ENCODE results near the gene ZFP36L2.
A peak's percentile ranks its signal among the peaks of the same experiment; 100 is the strongest.

Gene ZFP36L2

DNA sequence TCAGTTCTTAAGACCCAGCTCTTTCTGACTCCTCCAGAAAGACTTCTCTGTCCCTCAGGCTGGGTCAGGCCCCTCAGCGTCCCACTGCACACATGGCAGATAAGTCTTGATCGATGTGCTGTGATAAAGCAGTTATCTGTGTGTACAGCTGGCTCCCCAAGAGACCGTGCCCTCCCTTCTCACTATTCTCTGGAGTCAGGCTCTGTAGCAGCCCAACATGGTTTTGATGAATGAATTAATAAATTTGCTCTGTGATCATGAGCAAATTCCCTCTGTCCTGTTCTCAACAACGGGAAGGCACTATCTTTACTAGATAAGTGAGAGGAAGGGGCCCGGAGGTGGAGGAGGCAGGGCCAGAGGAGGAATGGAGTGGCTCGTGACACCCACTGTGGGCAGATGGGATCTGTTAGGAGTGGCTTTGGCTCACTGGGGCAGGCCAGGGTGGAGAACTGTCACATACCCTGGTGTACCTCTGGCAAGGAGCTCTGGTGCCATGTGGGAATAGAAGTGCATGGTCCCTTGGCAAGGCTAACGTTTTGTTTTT is 48.3 kb downstream of the ZFP36L2 start:
- Histone ChIP-seq H3K9me3 (ENCODE audit: control insufficient read depth, low read length) (no peaks in the 10 kb centered on the region), H3K4me3 (ENCODE audit: insufficient read depth, low read depth, low read length, poor library complexity, severe bottlenecking) (no peak overlapping the region), H3K27me3 (replicated peaks; ENCODE audit: control insufficient read depth, insufficient read depth, low read length, poor library complexity, severe bottlenecking) (no peaks in the 10 kb centered on the region), H3K27ac (ENCODE audit: insufficient read depth, low read length, poor library complexity, severe bottlenecking) (peak overlapping the region; percentile 68), H3K4me1 (ENCODE audit: control insufficient read depth, insufficient read depth, low read length, poor library complexity, severe bottlenecking) (peaks cover 63% of the 10 kb centered on the region), H3K36me3 (ENCODE audit: control insufficient read depth, insufficient read depth, low read length) (no peaks in the 10 kb centered on the region)
- DNase-seq = no peak

DNA sequence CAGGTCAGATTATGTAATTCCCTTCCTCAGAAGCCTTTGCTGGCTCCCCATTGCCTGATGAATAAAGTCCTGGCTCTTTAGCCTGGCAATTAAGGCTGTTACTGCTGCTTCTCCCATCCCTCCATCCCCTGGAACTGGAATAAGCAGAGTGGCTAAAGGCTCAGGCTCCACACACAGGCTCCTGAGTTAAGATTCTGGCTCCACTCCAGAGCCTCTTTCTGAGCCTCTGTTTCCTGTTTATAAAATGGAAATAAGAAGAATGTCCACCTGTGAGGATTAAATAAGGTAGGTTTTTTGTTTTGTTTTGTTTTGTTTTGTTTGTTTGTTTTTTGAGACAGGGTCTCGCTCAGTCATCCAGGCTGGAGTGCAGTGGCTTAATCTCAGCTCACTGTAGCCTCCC is 50.0 kb downstream of the ZFP36L2 start:
- Histone ChIP-seq H3K27me3 (replicated peaks; ENCODE audit: control insufficient read depth, insufficient read depth, low read length, poor library complexity, severe bottlenecking) (no peaks in the 10 kb centered on the region), H3K27ac (ENCODE audit: insufficient read depth, low read length, poor library complexity, severe bottlenecking) (peak overlapping the region; percentile 98), H3K4me3 (ENCODE audit: insufficient read depth, low read depth, low read length, poor library complexity, severe bottlenecking) (no peak overlapping the region), H3K9me3 (ENCODE audit: control insufficient read depth, low read length) (no peaks in the 10 kb centered on the region), H3K4me1 (ENCODE audit: control insufficient read depth, insufficient read depth, low read length, poor library complexity, severe bottlenecking) (peaks cover 74% of the 10 kb centered on the region), H3K36me3 (ENCODE audit: control insufficient read depth, insufficient read depth, low read length) (no peaks in the 10 kb centered on the region)
- no peak for DNase-seq

DNA sequence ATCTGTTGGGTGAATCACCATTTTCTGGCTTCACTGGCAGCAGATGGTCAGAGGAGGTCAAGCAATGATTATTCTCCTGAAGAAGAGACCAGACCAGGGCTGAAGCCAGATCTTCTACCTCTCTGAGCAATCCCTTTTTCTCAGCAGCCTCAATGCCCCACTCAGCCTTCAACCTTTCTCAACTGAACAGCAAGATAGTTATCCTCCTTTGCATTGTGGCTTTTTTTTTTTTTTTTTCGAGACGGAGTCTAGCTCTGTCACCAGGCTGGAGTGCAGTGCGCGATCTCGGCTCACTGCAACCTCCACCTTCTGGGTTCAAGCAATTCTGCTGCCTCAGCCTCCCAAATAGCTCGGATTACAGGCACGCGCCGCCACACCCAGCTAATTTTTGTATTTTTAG is 50.5 kb downstream of the ZFP36L2 start:
- Histone ChIP-seq H3K4me3 (ENCODE audit: insufficient read depth, low read depth, low read length, poor library complexity, severe bottlenecking) (no peak overlapping the region), H3K27ac (ENCODE audit: insufficient read depth, low read length, poor library complexity, severe bottlenecking) (peak overlapping the region; percentile 98)

DNA sequence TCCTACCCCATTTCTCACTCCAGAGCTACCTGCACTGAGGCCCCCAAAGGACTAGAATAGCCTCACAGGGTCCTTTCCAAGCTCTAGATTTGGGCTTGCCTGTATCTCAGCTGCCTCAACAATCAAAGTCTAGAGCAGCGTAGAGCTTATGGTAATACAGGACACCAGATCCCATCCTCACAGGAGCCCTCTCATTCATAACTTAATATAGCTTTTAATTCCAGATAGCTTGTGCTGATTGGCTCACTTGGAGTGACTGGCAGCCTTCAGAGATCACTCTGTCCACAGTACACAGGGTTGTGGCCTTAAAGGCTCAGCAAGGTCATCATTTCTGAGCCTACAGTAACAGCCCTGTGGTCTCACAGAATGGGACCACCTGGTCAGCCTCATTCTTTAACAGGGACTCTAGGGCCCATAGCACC is 51.4 kb downstream of the ZFP36L2 start:
- Histone ChIP-seq H3K4me3 (ENCODE audit: insufficient read depth, low read depth, low read length, poor library complexity, severe bottlenecking) (peak overlapping the region; percentile 7), H3K9me3 (ENCODE audit: control insufficient read depth, low read length) (no peaks in the 10 kb centered on the region), H3K27ac (ENCODE audit: insufficient read depth, low read length, poor library complexity, severe bottlenecking) (peak overlapping the region; percentile 98), H3K36me3 (ENCODE audit: control insufficient read depth, insufficient read depth, low read length) (no peaks in the 10 kb centered on the region), H3K27me3 (replicated peaks; ENCODE audit: control insufficient read depth, insufficient read depth, low read length, poor library complexity, severe bottlenecking) (no peaks in the 10 kb centered on the region), H3K4me1 (ENCODE audit: control insufficient read depth, insufficient read depth, low read length, poor library complexity, severe bottlenecking) (peaks cover 88% of the 10 kb centered on the region)
- DNase-seq = no peak

More for the DNA sequence above, 50.5 kb downstream of the ZFP36L2 start:
- peaks cover 80% of the 10 kb centered on the region for H3K4me1 ChIP-seq (ENCODE audit: control insufficient read depth, insufficient read depth, low read length, poor library complexity, severe bottlenecking)
- no peaks in the 10 kb centered on the region for H3K36me3 ChIP-seq (ENCODE audit: control insufficient read depth, insufficient read depth, low read length)
- peak in 1 of 3 donors; percentile 30 for DNase-seq
- H3K27me3 ChIP-seq (replicated peaks; ENCODE audit: control insufficient read depth, insufficient read depth, low read length, poor library complexity, severe bottlenecking) = no peaks in the 10 kb centered on the region
- no peaks in the 10 kb centered on the region for H3K9me3 ChIP-seq (ENCODE audit: control insufficient read depth, low read length)

DNA sequence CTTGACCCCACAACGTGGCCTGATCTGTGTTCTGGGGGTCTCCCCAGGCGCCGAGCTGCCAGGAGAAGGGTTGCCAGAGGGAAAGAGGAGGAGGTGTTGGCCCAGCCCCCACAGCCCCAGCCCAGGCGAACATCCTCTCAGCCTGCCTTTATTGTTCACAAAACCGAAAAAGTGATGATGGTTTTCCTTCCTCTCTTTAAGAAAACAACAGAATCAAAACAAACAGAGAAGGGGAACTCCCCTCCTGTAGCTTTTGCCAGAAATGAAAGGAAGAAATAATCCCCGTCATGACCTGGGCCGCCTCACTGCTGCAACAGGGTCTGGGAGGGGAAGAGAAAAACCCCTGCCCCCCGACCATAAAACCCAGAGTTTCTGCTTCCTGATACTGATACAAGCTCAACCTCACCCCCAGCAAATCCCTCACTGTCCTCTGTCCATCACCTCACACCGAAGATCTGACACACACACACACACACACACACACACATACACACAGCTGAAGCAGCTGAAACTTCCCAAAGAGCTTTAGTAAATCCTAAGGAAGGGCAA is 52.0 kb downstream of the ZFP36L2 start:
- Histone ChIP-seq H3K27me3 (replicated peaks; ENCODE audit: control insufficient read depth, insufficient read depth, low read length, poor library complexity, severe bottlenecking) (no peaks in the 10 kb centered on the region), H3K36me3 (ENCODE audit: control insufficient read depth, insufficient read depth, low read length) (no peaks in the 10 kb centered on the region), H3K27ac (ENCODE audit: insufficient read depth, low read length, poor library complexity, severe bottlenecking) (peak overlapping the region; percentile 98), H3K9me3 (ENCODE audit: control insufficient read depth, low read length) (no peaks in the 10 kb centered on the region), H3K4me1 (ENCODE audit: control insufficient read depth, insufficient read depth, low read length, poor library complexity, severe bottlenecking) (peaks cover 90% of the 10 kb centered on the region), H3K4me3 (ENCODE audit: insufficient read depth, low read depth, low read length, poor library complexity, severe bottlenecking) (peak overlapping the region; percentile 7)
- DNase-seq = peak; percentile 65 to 77 (median 69)

Data from effector memory CD4-positive, alpha-beta T cell (primary cell).